Sigmoid colon (tissue), 7 donors: ENCODE results near the gene HIVEP1. TPM values are rescaled to one million over a fixed set of nuclear protein-coding genes. Genes with fewer than 3 reads are reported as not detected.

Source experiments
- DNase-seq: peaks from one replicate; pipeline ENCODE4 v3.0.0-alpha.2; 2019
- H3K27ac ChIP-seq, 4 donors: fragments of 200-600 bp; sonication (generic); one replicate each; pipeline ENCODE4 v1.5.1; 2016 to 2019; ENCODE audit warnings: mild to moderate bottlenecking in 1 of 4
- H3K27me3 ChIP-seq, 3 donors: fragments of 200-600 bp; sonication (generic); one replicate each; pipeline ENCODE4 v1.5.1; 2019; ENCODE audit warnings: mild to moderate bottlenecking in 1 of 3
- H3K36me3 ChIP-seq, 4 donors: fragments of 200-600 bp; sonication (generic); one replicate each; pipeline ENCODE4 v1.5.1; 2016 to 2019
- H3K4me1 ChIP-seq, 4 donors: fragments of 200-600 bp; sonication (generic); one replicate each; pipeline ENCODE4 v1.5.1; 2017 to 2019
- H3K4me3 ChIP-seq, 4 donors: fragments of 200-600 bp; sonication (generic); one replicate each; pipeline ENCODE4 v1.5.1; 2017 to 2019; ENCODE audit warnings: mild to moderate bottlenecking in 2 of 4, moderate library complexity in 1 of 4
- H3K9me3 ChIP-seq, 4 donors: fragments of 200-600 bp in 3 of 4; sonication (generic) in 3 of 4; one replicate each; pipeline versions ENCODE4 v1.5.1 to v1.6.1; 2013 to 2019
- CTCF ChIP-seq, 4 experiments: fragments of 450-650 bp in 3 of 4; fragments of 200-600 bp in 1 of 4; IDR thresholded peaks; one replicate each; pipeline ENCODE4 v1.5.1; 2016 to 2019; ENCODE audit warnings: antibody characterized with exemption in 4 of 4, mild to moderate bottlenecking in 3 of 4, moderate library complexity in 2 of 4
- EP300 ChIP-seq, 4 donors: sonication (generic); formaldehyde crosslinking; IDR thresholded peaks; one replicate each; pipeline ENCODE4 v1.6.1; 2017; ENCODE audit warnings: antibody characterized with exemption in 4 of 4
- POLR2A ChIP-seq, 2 donors: fragments of 450-650 bp; IDR thresholded peaks; one replicate each; pipeline ENCODE4 v1.6.1; 2016; ENCODE audit warnings: antibody characterized with exemption in 2 of 2, mild to moderate bottlenecking in 2 of 2, moderate library complexity in 2 of 2
- POLR2AphosphoS5 ChIP-seq, 4 donors: sonication (generic); formaldehyde crosslinking; IDR thresholded peaks; one replicate each; pipeline ENCODE4 v1.6.1; 2017; ENCODE audit warnings: antibody characterized with exemption in 4 of 4
- WGBS, 2 donors: extraction: QIAGEN DNeasy Blood & Tissue Kit; methylation state at CpG; one replicate each; pipeline ENCODE4 v1.1.7; 2013; 5-methylcytosine and 5-hydroxymethylcytosine counted together
- intact Hi-C: fragments of 100-400 bp; cut with DNase I; formaldehyde crosslinking; loops from one replicate; pipeline ENCODE4 v1.15.1; 2023
- polyA plus RNA-seq, 3 donors: library from polyadenylated mRNA; stranded (reverse); fragments of 200-250 nt; gene quantifications; one replicate each; pipeline ENCODE4 v1.2.3, GENCODE V29; 2013
- total RNA-seq, 4 donors: library from RNA; depleted of rRNA; stranded (reverse); fragments of >200 nt; gene quantifications; one replicate each; pipeline ENCODE4 v1.1.0, GENCODE V29; 2016
- donor health status: healthy with polysubstance abuse.
- donor health status: Bipolar disorder and iron deficiency.
- donor health status: healthy.

HIVEP1 gene
- total and polyA plus RNA-seq, 7 donors, result 4.6 to 28.5 (median 13.2) TPM

- 77 to 88% methylated on average over 5 of the region's 5 CpGs for WGBS, 2 donors
- H3K4me3 ChIP-seq, result no peak overlapping the region
- no peak for DNase-seq
- intact Hi-C loops, result no loop called here
- no peaks in the 10 kb centered on the region for H3K4me1 ChIP-seq
- H3K27me3 ChIP-seq, result no peaks in the 10 kb centered on the region
- no peak overlapping the region for H3K27ac ChIP-seq
- H3K36me3 ChIP-seq, result peaks cover 0 to 17% (median 0%) of the 10 kb centered on the region in 4 donors
- H3K9me3 ChIP-seq, result no peaks in the 10 kb centered on the region
- no peak for TF ChIP-seq POLR2A (IDR thresholded peaks at IDR 0.05)
- no peak for TF ChIP-seq EP300 (IDR thresholded peaks at IDR 0.05)
- TF ChIP-seq CTCF (IDR thresholded peaks at IDR 0.05), result no peak
- TF ChIP-seq POLR2AphosphoS5 (IDR thresholded peaks at IDR 0.05), result no peak
Observed at GRCh38 chr6:12110523-12111362, 98.6 kb downstream of the HIVEP1 start.

- intact Hi-C loops, result no loop called here
- no peak overlapping the region for H3K27ac ChIP-seq
- H3K27me3 ChIP-seq, result no peaks in the 10 kb centered on the region
- H3K4me1 ChIP-seq, result no peaks in the 10 kb centered on the region
- no peak for DNase-seq
- H3K36me3 ChIP-seq, result peaks cover 0 to 17% (median 0%) of the 10 kb centered on the region in 4 donors
- WGBS, 2 donors, result 96% methylated on average over 2 of the region's 2 CpGs
- TF ChIP-seq POLR2A (IDR thresholded peaks at IDR 0.05) (no peak), CTCF (IDR thresholded peaks at IDR 0.05) (no peak), EP300 (IDR thresholded peaks at IDR 0.05) (no peak), POLR2AphosphoS5 (IDR thresholded peaks at IDR 0.05) (no peak)
- no peak overlapping the region for H3K4me3 ChIP-seq
- no peaks in the 10 kb centered on the region for H3K9me3 ChIP-seq
Observed at GRCh38 chr6:12111363-12111670, 99.2 kb downstream of the HIVEP1 start.

GRCh38 chr6:12112540-12113189 lies 100.6 kb downstream of the HIVEP1 start:
- peaks cover 0 to 17% (median 0%) of the 10 kb centered on the region in 4 donors for H3K36me3 ChIP-seq
- DNase-seq, result no peak
- peaks cover 0 to 5% (median 0%) of the 10 kb centered on the region in 4 donors for H3K9me3 ChIP-seq
- no peaks in the 10 kb centered on the region for H3K4me1 ChIP-seq
- WGBS, 2 donors, result 94 to 95% methylated on average over 9 of the region's 9 CpGs
- TF ChIP-seq CTCF (IDR thresholded peaks at IDR 0.05), result no peak
- H3K4me3 ChIP-seq, result no peak overlapping the region
- no peak overlapping the region for H3K27ac ChIP-seq
- H3K27me3 ChIP-seq, result no peaks in the 10 kb centered on the region
- intact Hi-C loops, result no loop called here

- Histone ChIP-seq H3K4me3 (no peak overlapping the region), H3K36me3 (peaks cover 0 to 17% (median 0%) of the 10 kb centered on the region in 4 donors), H3K9me3 (peaks cover 0 to 5% (median 0%) of the 10 kb centered on the region in 4 donors), H3K27ac (no peak overlapping the region), H3K4me1 (no peaks in the 10 kb centered on the region), H3K27me3 (no peaks in the 10 kb centered on the region)
- intact Hi-C loops, result no loop called here
- 91% methylated on average over 6 of the region's 6 CpGs for WGBS, 2 donors
- TF ChIP-seq CTCF (IDR thresholded peaks at IDR 0.05) (no peak), EP300 (IDR thresholded peaks at IDR 0.05) (no peak), POLR2A (IDR thresholded peaks at IDR 0.05) (no peak), POLR2AphosphoS5 (IDR thresholded peaks at IDR 0.05) (no peak)
- no peak for DNase-seq
Observed at GRCh38 chr6:12113190-12113577, 101.1 kb downstream of the HIVEP1 start.
